SH-SY5Y (cell line): ENCODE measurements around the gene ROBO1.

ENCODE experiments used
- GATA2 ChIP-seq: IDR thresholded peaks from 2 replicates; pipeline ENCODE4 v1.6.1; 2011; ENCODE audit warnings: mild to moderate bottlenecking, low read depth, low read length
- GATA3 ChIP-seq: IDR thresholded peaks from 2 replicates; pipeline ENCODE4 v1.6.1; 2011; ENCODE audit warnings: low read depth, mild to moderate bottlenecking, low read length, moderate library complexity

DNA sequence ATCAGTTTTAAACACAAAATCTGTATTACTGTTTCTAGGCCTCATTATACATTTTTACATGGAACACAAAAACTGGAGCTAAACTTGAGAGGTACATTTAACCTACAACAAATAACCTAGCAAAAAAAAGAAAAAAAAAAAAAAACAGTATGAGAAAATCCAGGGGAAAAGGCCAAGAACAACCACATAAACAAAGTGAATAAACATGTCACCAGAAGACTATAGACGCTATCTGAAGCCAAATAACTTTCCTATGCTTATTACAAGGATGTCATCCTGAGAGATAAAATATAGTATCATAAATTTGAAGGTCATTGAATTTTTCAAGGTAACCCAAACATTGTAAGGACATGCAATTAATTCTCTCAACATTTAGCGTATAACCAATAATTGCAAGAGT lies 911.6 kb downstream of the ROBO1 start:
- TF ChIP-seq GATA3 (no peak), GATA2 (no peak)
